Esophagus (tissue), 2 donors: ENCODE data around the gene CTBP1. TPM values are rescaled to one million over a fixed set of nuclear protein-coding genes. Genes with fewer than 3 reads are reported as not detected.

Source experiments
- H3K27ac ChIP-seq, 2 donors: one replicate each; pipeline ENCODE4 v1.5.1; 2013; ENCODE audit warnings: low read depth in 2 of 2, mild to moderate bottlenecking in 2 of 2, inconsistent platforms in 1 of 2, low read length in 1 of 2, moderate library complexity in 1 of 2
- H3K27me3 ChIP-seq, 2 donors: one replicate each; pipeline ENCODE4 v1.6.1; 2013; ENCODE audit warnings: low read length in 2 of 2, control low read depth in 1 of 2, mild to moderate bottlenecking in 1 of 2; ENCODE audit not compliant: insufficient read depth in 2 of 2, control insufficient read depth in 1 of 2
- H3K36me3 ChIP-seq, 2 donors: one replicate each; pipeline ENCODE4 v1.6.1; 2013; ENCODE audit warnings: low read length in 1 of 2; ENCODE audit not compliant: control insufficient read depth in 2 of 2, insufficient read depth in 2 of 2
- H3K4me1 ChIP-seq, 2 donors: one replicate each; pipeline ENCODE4 v1.6.1; 2013; ENCODE audit warnings: low read length in 1 of 2; ENCODE audit not compliant: control insufficient read depth in 2 of 2, insufficient read depth in 2 of 2
- H3K4me3 ChIP-seq, 2 donors: one replicate each; pipeline ENCODE4 v1.5.1; 2013; ENCODE audit warnings: low read length in 2 of 2, mild to moderate bottlenecking in 2 of 2, low read depth in 1 of 2, moderate library complexity in 1 of 2
- H3K9me3 ChIP-seq, 2 donors: one replicate each; pipeline ENCODE4 v1.6.1; 2013; ENCODE audit warnings: mild to moderate bottlenecking in 2 of 2, low read depth in 1 of 2, low read length in 1 of 2, moderate library complexity in 1 of 2; ENCODE audit not compliant: control insufficient read depth in 2 of 2, insufficient read depth in 1 of 2
- WGBS, 2 donors: extraction: QIAGEN DNeasy Blood & Tissue Kit; methylation state at CpG; one replicate each; pipeline ENCODE4 v1.1.7; 2013; 5-methylcytosine and 5-hydroxymethylcytosine counted together
- polyA plus RNA-seq, 2 donors: library from polyadenylated mRNA; stranded (reverse); fragments of 200-250 nt; gene quantifications; one replicate each; pipeline ENCODE4 v1.2.3, GENCODE V29; 2013
- donor health status: healthy with polysubstance abuse.
- donor health status: Bipolar disorder and iron deficiency.

The CTBP1 gene
- polyA plus RNA-seq, 2 donors = 71.7 to 87.2 TPM

- Histone ChIP-seq H3K9me3 (no peaks in the 10 kb centered on the region), H3K4me1 (peaks cover 0 to 2% of the 10 kb centered on the region in 2 donors), H3K36me3 (no peaks in the 10 kb centered on the region), H3K4me3 (no peak overlapping the region), H3K27me3 (no peaks in the 10 kb centered on the region), H3K27ac (no peak overlapping the region)
- 80 to 86% methylated on average over 21 of the region's 21 CpGs for WGBS, 2 donors
Measured at GRCh38 chr4:1285790-1286553, 37.0 kb upstream of the CTBP1 start.

- Histone ChIP-seq H3K36me3 (no peaks in the 10 kb centered on the region), H3K9me3 (no peaks in the 10 kb centered on the region), H3K27ac (no peak overlapping the region), H3K27me3 (no peaks in the 10 kb centered on the region), H3K4me1 (no peaks in the 10 kb centered on the region), H3K4me3 (no peak overlapping the region)
- WGBS, 2 donors = 78 to 81% methylated on average over 11 of the region's 11 CpGs
Measured at GRCh38 chr4:1285151-1285789, 36.3 kb upstream of the CTBP1 start.

- Histone ChIP-seq H3K4me1 (no peaks in the 10 kb centered on the region), H3K36me3 (no peaks in the 10 kb centered on the region), H3K27ac (no peak overlapping the region), H3K4me3 (no peak overlapping the region), H3K9me3 (no peaks in the 10 kb centered on the region), H3K27me3 (no peaks in the 10 kb centered on the region)
- 80 to 83% methylated on average over 9 of the region's 9 CpGs for WGBS, 2 donors
Measured at GRCh38 chr4:1283711-1284110, 34.8 kb upstream of the CTBP1 start.

GRCh38 chr4:1279253-1279652 lies 30.3 kb upstream of the CTBP1 start:
- 92 to 93% methylated on average over 10 of the region's 10 CpGs for WGBS, 2 donors
- H3K9me3 ChIP-seq = no peaks in the 10 kb centered on the region
- H3K36me3 ChIP-seq = no peaks in the 10 kb centered on the region
- no peaks in the 10 kb centered on the region for H3K4me1 ChIP-seq
- H3K4me3 ChIP-seq = no peak overlapping the region
- H3K27me3 ChIP-seq = no peaks in the 10 kb centered on the region
- no peak overlapping the region for H3K27ac ChIP-seq

GRCh38 chr4:1277667-1278665 lies 29.0 kb upstream of the CTBP1 start:
- no peaks in the 10 kb centered on the region for H3K9me3 ChIP-seq
- H3K27ac ChIP-seq = no peak overlapping the region
- WGBS, 2 donors = 82 to 84% methylated on average over 15 of the region's 15 CpGs
- no peaks in the 10 kb centered on the region for H3K36me3 ChIP-seq
- H3K4me3 ChIP-seq = no peak overlapping the region
- no peaks in the 10 kb centered on the region for H3K27me3 ChIP-seq
- H3K4me1 ChIP-seq = no peaks in the 10 kb centered on the region

- 92% methylated on average over 2 of the region's 2 CpGs for WGBS, 2 donors
- Histone ChIP-seq H3K4me3 (no peak overlapping the region), H3K27ac (no peak overlapping the region), H3K4me1 (no peaks in the 10 kb centered on the region), H3K36me3 (no peaks in the 10 kb centered on the region), H3K9me3 (no peaks in the 10 kb centered on the region), H3K27me3 (no peaks in the 10 kb centered on the region)
Measured at GRCh38 chr4:1276984-1277383, 28.1 kb upstream of the CTBP1 start.

- H3K36me3 ChIP-seq = no peaks in the 10 kb centered on the region
- no peak overlapping the region for H3K27ac ChIP-seq
- H3K27me3 ChIP-seq = no peaks in the 10 kb centered on the region
- no peak overlapping the region for H3K4me3 ChIP-seq
- H3K9me3 ChIP-seq = no peaks in the 10 kb centered on the region
- no peaks in the 10 kb centered on the region for H3K4me1 ChIP-seq
- WGBS, 2 donors = 83% methylated on average over 9 of the region's 9 CpGs
Measured at GRCh38 chr4:1274871-1275270, 25.9 kb upstream of the CTBP1 start.

- no peaks in the 10 kb centered on the region for H3K27me3 ChIP-seq
- H3K9me3 ChIP-seq = no peaks in the 10 kb centered on the region
- H3K4me1 ChIP-seq = no peaks in the 10 kb centered on the region
- no peak overlapping the region for H3K4me3 ChIP-seq
- no peaks in the 10 kb centered on the region for H3K36me3 ChIP-seq
- no peak overlapping the region for H3K27ac ChIP-seq
- WGBS, 2 donors = 89 to 93% methylated on average over 5 of the region's 5 CpGs
Measured at GRCh38 chr4:1271686-1272085, 22.8 kb upstream of the CTBP1 start.

- Histone ChIP-seq H3K27me3 (no peaks in the 10 kb centered on the region), H3K4me3 (no peak overlapping the region), H3K9me3 (no peaks in the 10 kb centered on the region), H3K4me1 (no peaks in the 10 kb centered on the region), H3K36me3 (peaks cover 0 to 2% of the 10 kb centered on the region in 2 donors), H3K27ac (no peak overlapping the region)
Measured at GRCh38 chr4:1269209-1269608, 20.3 kb upstream of the CTBP1 start.
